K562 (cell line): ENCODE results near the gene DYRK1A. TPM values are rescaled to one million over a fixed set of nuclear protein-coding genes. Genes with fewer than 3 reads are reported as not detected.

Experiments
- ATAC-seq: fragments of 200-7000 bp; cut with Tn5 transposase; 3 replicates; pipeline ENCODE4 v1.9.1; 2020; ENCODE audit warnings: moderate library complexity
- BruUV-seq: library from RNA; stranded (reverse); fragments of 400-500 nt; replicated peaks from 2 replicates; lab custom pipeline; 2021; lab: Mats Ljungman, UMichigan
- CTCF ChIA-PET: fragments of 300-600 bp; formaldehyde crosslinking; extraction: SDS; loops from one replicate; lab custom pipeline; 2021; ENCODE audit warnings: low intra/inter-chr PET ratio; lab: Yijun Ruan, JAX
- POLR2A ChIA-PET: fragments of 300-600, 350-650 bp; sonication (Branson Sonifier 250); formaldehyde crosslinking; extraction: SDS; loops from one replicate; lab custom pipeline; 2021; ENCODE audit warnings: antibody characterized with exemption, inconsistent platforms; lab: Yijun Ruan, JAX
- DNase-seq, 4 experiments: peaks; one replicate each; pipeline versions ENCODE4 v3.0.0 to v3.0.0-alpha.2; 2011 to 2018; ENCODE audit warnings: low spot score in 3 of 4, mixed read lengths in 3 of 4; ENCODE audit errors: extremely low read depth in 1 of 4
- FAIRE-seq: peaks from 2 replicates; lab custom pipeline; 2011; peaks lifted over from hg19 to GRCh38; lab: Jason Lieb, UNC
- H2AFZ ChIP-seq: 2 replicates; pipeline ENCODE4 v1.6.0; 2011; ENCODE audit warnings: low read depth, low read length, control low read depth, inconsistent platforms
- H3K27ac ChIP-seq: fragments of 200-600 bp; 3 replicates; pipeline ENCODE4 v1.8.0; 2011; ENCODE audit warnings: low read depth, mild to moderate bottlenecking, control low read depth, inconsistent platforms, low read length, moderate library complexity, mixed read lengths; ENCODE audit errors: extremely low read depth
- H3K27me3 ChIP-seq, 2 experiments: fragments of 300-600 bp in 1 of 2; 2 replicates in 1 of 2; 3 replicates in 1 of 2; pipeline versions ENCODE4 v1.6.0 to v1.8.0; 2011; ENCODE audit warnings: inconsistent platforms in 2 of 2, low read length in 2 of 2, mild to moderate bottlenecking in 1 of 2, mixed read lengths in 1 of 2, moderate library complexity in 1 of 2; ENCODE audit not compliant: control insufficient read depth in 2 of 2, insufficient read depth in 2 of 2
- H3K36me3 ChIP-seq: fragments of 300-600 bp; 3 replicates; pipeline ENCODE4 v1.8.0; 2011; ENCODE audit warnings: mild to moderate bottlenecking, low read length, inconsistent platforms; ENCODE audit not compliant: control insufficient read depth, insufficient read depth
- H3K4me1 ChIP-seq, 2 experiments: fragments of 200-600 bp in 1 of 2; replicated peaks in 1 of 2; 2 replicates in 1 of 2; 3 replicates in 1 of 2; pipeline versions ENCODE4 v1.5.1 to v1.8.0; 2011; ENCODE audit warnings: inconsistent platforms in 2 of 2, low read length in 2 of 2, mild to moderate bottlenecking in 1 of 2, mixed read lengths in 1 of 2, moderate library complexity in 1 of 2; ENCODE audit not compliant: control insufficient read depth in 2 of 2, insufficient read depth in 2 of 2
- H3K4me2 ChIP-seq: 2 replicates; pipeline ENCODE4 v1.6.1; 2011; ENCODE audit warnings: low read length, control low read depth, inconsistent platforms, mixed read lengths; ENCODE audit not compliant: insufficient read depth
- H3K4me3 ChIP-seq: fragments of 200-600 bp; sonication (generic), shearing (Covaris generic); 2 replicates; pipeline ENCODE4 v1.5.1; 2016; ENCODE audit warnings: control low read depth, inconsistent platforms
- H3K79me2 ChIP-seq: fragments of 200-600 bp; 3 replicates; pipeline ENCODE4 v1.8.0; 2011; ENCODE audit warnings: low read length, inconsistent platforms; ENCODE audit not compliant: control insufficient read depth, insufficient read depth
- H3K9ac ChIP-seq, 2 experiments: 2 replicates each; pipeline versions ENCODE4 v1.6.0 to v1.6.1; 2011; ENCODE audit warnings: low read depth in 2 of 2, low read length in 2 of 2, control low read depth in 1 of 2, inconsistent platforms in 1 of 2, mild to moderate bottlenecking in 1 of 2, mixed read lengths in 1 of 2; ENCODE audit not compliant: insufficient read depth in 1 of 2
- H3K9me1 ChIP-seq: one replicate; pipeline ENCODE4 v1.6.0; 2011; ENCODE audit warnings: inconsistent platforms, mild to moderate bottlenecking, low read length, moderate library complexity; ENCODE audit not compliant: control insufficient read depth, insufficient read depth
- H3K9me3 ChIP-seq: replicated peaks from 2 replicates; pipeline ENCODE4 v1.5.1; 2011; ENCODE audit warnings: low read depth, low read length, inconsistent platforms; ENCODE audit not compliant: control insufficient read depth, insufficient read depth
- H4K20me1 ChIP-seq: replicated peaks from 2 replicates; pipeline ENCODE4 v1.6.1; 2011; ENCODE audit warnings: low read length, inconsistent platforms, mixed read lengths; ENCODE audit not compliant: control insufficient read depth, insufficient read depth
- BHLHE40 ChIP-seq: IDR thresholded peaks from 2 replicates; pipeline ENCODE4 v1.6.1; 2011; ENCODE audit warnings: low read length, improper control_type of control experiment
- BRCA1 ChIP-seq, 2 experiments: fragments of 450-650 bp in 1 of 2; sonication (generic) in 1 of 2; formaldehyde crosslinking in 1 of 2; IDR thresholded peaks; 2 replicates each; pipeline versions ENCODE4 v1.5.0 to v1.6.1; 2017 to 2020; ENCODE audit warnings: mild to moderate bottlenecking in 1 of 2, missing genetic modification reagents in 1 of 2
- C11orf30 ChIP-seq: fragments of 450-650 bp; IDR thresholded peaks from 2 replicates; pipeline ENCODE4 v1.6.1; 2016; ENCODE audit warnings: low read depth, mild to moderate bottlenecking
- JUNB ChIP-seq: fragments of 450-650 bp; formaldehyde crosslinking; conservative IDR thresholded peaks from 2 replicates; pipeline ENCODE4 v1.4.0; 2020; ENCODE audit warnings: mild to moderate bottlenecking
- MAFF ChIP-seq: IDR thresholded peaks from 2 replicates; pipeline ENCODE4 v1.6.1; 2012; ENCODE audit warnings: low read length, improper control_type of control experiment
- MEIS2 ChIP-seq: fragments of 450-650 bp; IDR thresholded peaks from 2 replicates; pipeline ENCODE4 v1.6.1; 2014; ENCODE audit warnings: mild to moderate bottlenecking; ENCODE audit not compliant: partially characterized antibody
- PTTG1 ChIP-seq: fragments of 450-650 bp; IDR thresholded peaks from 2 replicates; pipeline ENCODE4 v1.6.1; 2016; ENCODE audit warnings: low read depth, mild to moderate bottlenecking, missing genetic modification characterization, missing compliant biosample characterization
- SAFB2 ChIP-seq: fragments of 200-400 bp; formaldehyde crosslinking; IDR thresholded peaks from 2 replicates; pipeline ENCODE4 v1.6.1; 2018; ENCODE audit warnings: borderline replicate concordance, low read length, low read depth, moderate library complexity; ENCODE audit not compliant: severe bottlenecking
- U2AF1 ChIP-seq: fragments of 200-400 bp; formaldehyde crosslinking; optimal IDR thresholded peaks from 2 replicates; pipeline ENCODE3; 2017; ENCODE audit warnings: mild to moderate bottlenecking, low read depth, low read length, moderate library complexity
- ZNF316 ChIP-seq: fragments of 450-650 bp; IDR thresholded peaks from 2 replicates; pipeline ENCODE4 v1.6.1; 2016
- ZNF589 ChIP-seq: fragments of 200-800 bp; sonication (Bioruptor generic); IDR thresholded peaks from 2 replicates; pipeline ENCODE4 v1.6.1; 2016; ENCODE audit warnings: low read depth, missing genetic modification characterization, missing compliant biosample characterization
- WGBS: fragments of 100-300 bp; shearing (Covaris generic); methylation state at CpG from one replicate; pipeline ENCODE4 v1.1.6; 2016; ENCODE audit warnings: low coverage, mixed read lengths; ENCODE audit not compliant: insufficient coverage; ENCODE audit errors: missing lambda C conversion rate; 5-methylcytosine and 5-hydroxymethylcytosine counted together
- in situ Hi-C: fragments of 300-500 bp; cut with MboI; formaldehyde crosslinking; loops from 4 replicates; pipeline ENCODE4 v1.15.0; 2018; ENCODE audit warnings: inconsistent platforms, mixed read lengths
- intact Hi-C: fragments of 100-400 bp; cut with micrococcal nuclease; formaldehyde crosslinking; loops from 2 replicates; pipeline ENCODE4 v1.14.2; 2022
- polyA plus RNA-seq, 8 experiments: library from polyadenylated mRNA; depleted of rRNA in 4 of 8; stranded (reverse) in 5 of 8; unstranded in 3 of 8; fragments of >200 nt; fragmentation: Nextera tagmentation in 2 of 8; fragmentation: Illumina TruSeq in 1 of 8; extraction: Ambion mirVana in 2 of 8; extraction: Trizol in 1 of 8; gene quantifications; 2 replicates each; pipeline versions ENCODE4 v1.2.1 to v1.2.3, GENCODE V29; 2011 to 2014; ENCODE audit warnings: inconsistent platforms in 1 of 8, missing spikeins in 1 of 8
- total RNA-seq, 7 experiments: library from RNA; depleted of rRNA in 6 of 7; stranded (reverse); fragments of >200 nt in 6 of 7; fragmentation: Illumina TruSeq in 2 of 7; extraction: Trizol in 2 of 7; gene quantifications; 2 replicates each; pipeline versions ENCODE4 v1.2.1 to v1.2.3, GENCODE V29; 2011 to 2021; ENCODE audit warnings: low replicate concordance in 1 of 7
- TF ChIP-seq, protein P1 (sequence below): sonication (generic); IDR thresholded peaks from 2 replicates; pipeline ENCODE4 v1.6.1; 2016
- TF ChIP-seq, protein P2 (sequence below): fragments of 250-450 bp; sonication (Bioruptor Pico); IDR thresholded peaks from 2 replicates; pipeline ENCODE4 v1.6.1; 2021; ENCODE audit warnings: mild to moderate bottlenecking
- TF ChIP-seq, protein P3 (sequence below): fragments of 450-650 bp; IDR thresholded peaks from 2 replicates; pipeline ENCODE4 v1.6.1; 2016; ENCODE audit warnings: mild to moderate bottlenecking
- TF ChIP-seq, protein P4 (sequence below): fragments of 450-650 bp; IDR thresholded peaks from 2 replicates; pipeline ENCODE4 v1.6.1; 2016
- TF ChIP-seq, protein P5 (sequence below): fragments of 450-650 bp; formaldehyde crosslinking; conservative IDR thresholded peaks from 2 replicates; pipeline ENCODE4 v1.4.0; 2022; ENCODE audit warnings: mild to moderate bottlenecking, missing genetic modification characterization

The DYRK1A gene
- total and polyA plus RNA-seq, 9 of the 15 experiments (the other 6 are each of a cell fraction or from before 2014, with no cell fraction given): 3.7 to 64.8 (median 42.3) TPM

DNA sequence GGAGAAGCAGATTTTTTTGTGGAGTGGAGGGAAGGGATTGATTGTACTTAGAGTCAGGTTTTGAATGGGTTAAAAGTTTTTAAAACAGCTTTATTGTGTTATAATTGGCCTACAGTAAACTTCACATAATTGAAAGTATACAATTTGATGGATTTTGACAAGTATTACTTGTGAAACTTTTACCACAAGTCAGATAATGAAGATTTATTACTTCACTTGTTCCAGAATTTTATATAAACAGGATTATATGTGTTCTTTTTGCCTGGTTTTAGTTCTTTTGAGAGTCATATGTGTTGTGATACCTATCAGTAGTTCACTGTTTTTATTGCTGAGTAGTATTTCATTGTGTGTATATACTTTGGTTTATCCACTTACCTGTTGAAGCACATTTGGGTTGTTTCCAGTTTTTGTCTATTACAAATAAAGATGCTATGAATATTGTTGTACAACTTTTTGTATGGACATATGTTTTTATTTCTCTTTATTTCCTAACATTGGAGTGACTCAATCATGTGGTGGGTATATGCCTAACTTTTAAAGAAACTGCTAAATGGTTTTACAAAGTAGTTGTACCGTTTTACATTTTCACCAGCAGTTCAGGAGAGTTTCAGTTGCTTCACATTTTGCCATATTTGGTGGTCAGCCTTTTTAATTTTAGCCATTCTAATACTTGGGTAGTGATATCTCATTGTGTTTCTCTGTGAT lies 71.0 kb downstream of the DYRK1A start:
- no peak for ATAC-seq
- in situ Hi-C loops (no loop called here), intact Hi-C loops (loop anchor here (5.0 kb wide), 1 partner anchor 65 kb away; no protein-coding TSS in a partner anchor)
- H3K4me1 ChIP-seq: peaks cover 0 to 15% of the 10 kb centered on the region in 2 experiments; a peak in 3 of 5 replicates
- no peak overlapping the region for H2AFZ ChIP-seq
- no peak overlapping the region for H3K27ac ChIP-seq
- BruUV-seq: no TSS peak
- H3K4me2 ChIP-seq: no peak overlapping the region
- no peak overlapping the region for H3K4me3 ChIP-seq
- peaks cover 97% of the 10 kb centered on the region for H3K79me2 ChIP-seq
- H4K20me1 ChIP-seq: peaks cover 22% of the 10 kb centered on the region
- 71% methylated on average over 1 of the region's 1 CpG for WGBS
- H3K36me3 ChIP-seq: peaks cover 6% of the 10 kb centered on the region; the same call in 2 of the 3 replicates
- POLR2A ChIA-PET: no interaction called here
- CTCF ChIA-PET: no interaction called here
- no peak overlapping the region for H3K9ac ChIP-seq
- DNase-seq: no peak
- FAIRE-seq: no peak
- no peaks in the 10 kb centered on the region for H3K9me3 ChIP-seq
- H3K9me1 ChIP-seq: no peaks in the 10 kb centered on the region
- H3K27me3 ChIP-seq: no peaks in the 10 kb centered on the region
- no peak for TF ChIP-seq U2AF1
- no peak for TF ChIP-seq ZNF589 (CRISPR knock-in tag)
- no peak for TF ChIP-seq BHLHE40
- TF ChIP-seq, protein P1, sequence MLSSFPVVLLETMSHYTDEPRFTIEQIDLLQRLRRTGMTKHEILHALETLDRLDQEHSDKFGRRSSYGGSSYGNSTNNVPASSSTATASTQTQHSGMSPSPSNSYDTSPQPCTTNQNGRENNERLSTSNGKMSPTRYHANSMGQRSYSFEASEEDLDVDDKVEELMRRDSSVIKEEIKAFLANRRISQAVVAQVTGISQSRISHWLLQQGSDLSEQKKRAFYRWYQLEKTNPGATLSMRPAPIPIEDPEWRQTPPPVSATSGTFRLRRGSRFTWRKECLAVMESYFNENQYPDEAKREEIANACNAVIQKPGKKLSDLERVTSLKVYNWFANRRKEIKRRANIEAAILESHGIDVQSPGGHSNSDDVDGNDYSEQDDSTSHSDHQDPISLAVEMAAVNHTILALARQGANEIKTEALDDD: no peak
- TF ChIP-seq SAFB2: no peak
- TF ChIP-seq, protein P2, sequence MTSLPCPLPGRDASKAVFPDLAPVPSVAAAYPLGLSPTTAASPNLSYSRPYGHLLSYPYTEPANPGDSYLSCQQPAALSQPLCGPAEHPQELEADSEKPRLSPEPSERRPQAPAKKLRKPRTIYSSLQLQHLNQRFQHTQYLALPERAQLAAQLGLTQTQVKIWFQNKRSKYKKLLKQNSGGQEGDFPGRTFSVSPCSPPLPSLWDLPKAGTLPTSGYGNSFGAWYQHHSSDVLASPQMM (CRISPR knock-in tag): no peak
- TF ChIP-seq ZNF316: peak; percentile 48; the same call in 1 of the 2 replicates
- TF ChIP-seq BRCA1 (IDR thresholded peaks at IDR 0.05): no peak
- TF ChIP-seq BRCA1 (CRISPR knock-in tag; IDR thresholded peaks at IDR 0.05): no peak
- TF ChIP-seq JUNB (CRISPR knock-in tag): no peak
- TF ChIP-seq, protein P3, sequence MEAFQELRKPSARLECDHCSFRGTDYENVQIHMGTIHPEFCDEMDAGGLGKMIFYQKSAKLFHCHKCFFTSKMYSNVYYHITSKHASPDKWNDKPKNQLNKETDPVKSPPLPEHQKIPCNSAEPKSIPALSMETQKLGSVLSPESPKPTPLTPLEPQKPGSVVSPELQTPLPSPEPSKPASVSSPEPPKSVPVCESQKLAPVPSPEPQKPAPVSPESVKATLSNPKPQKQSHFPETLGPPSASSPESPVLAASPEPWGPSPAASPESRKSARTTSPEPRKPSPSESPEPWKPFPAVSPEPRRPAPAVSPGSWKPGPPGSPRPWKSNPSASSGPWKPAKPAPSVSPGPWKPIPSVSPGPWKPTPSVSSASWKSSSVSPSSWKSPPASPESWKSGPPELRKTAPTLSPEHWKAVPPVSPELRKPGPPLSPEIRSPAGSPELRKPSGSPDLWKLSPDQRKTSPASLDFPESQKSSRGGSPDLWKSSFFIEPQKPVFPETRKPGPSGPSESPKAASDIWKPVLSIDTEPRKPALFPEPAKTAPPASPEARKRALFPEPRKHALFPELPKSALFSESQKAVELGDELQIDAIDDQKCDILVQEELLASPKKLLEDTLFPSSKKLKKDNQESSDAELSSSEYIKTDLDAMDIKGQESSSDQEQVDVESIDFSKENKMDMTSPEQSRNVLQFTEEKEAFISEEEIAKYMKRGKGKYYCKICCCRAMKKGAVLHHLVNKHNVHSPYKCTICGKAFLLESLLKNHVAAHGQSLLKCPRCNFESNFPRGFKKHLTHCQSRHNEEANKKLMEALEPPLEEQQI: no peak
- TF ChIP-seq, protein P4, sequence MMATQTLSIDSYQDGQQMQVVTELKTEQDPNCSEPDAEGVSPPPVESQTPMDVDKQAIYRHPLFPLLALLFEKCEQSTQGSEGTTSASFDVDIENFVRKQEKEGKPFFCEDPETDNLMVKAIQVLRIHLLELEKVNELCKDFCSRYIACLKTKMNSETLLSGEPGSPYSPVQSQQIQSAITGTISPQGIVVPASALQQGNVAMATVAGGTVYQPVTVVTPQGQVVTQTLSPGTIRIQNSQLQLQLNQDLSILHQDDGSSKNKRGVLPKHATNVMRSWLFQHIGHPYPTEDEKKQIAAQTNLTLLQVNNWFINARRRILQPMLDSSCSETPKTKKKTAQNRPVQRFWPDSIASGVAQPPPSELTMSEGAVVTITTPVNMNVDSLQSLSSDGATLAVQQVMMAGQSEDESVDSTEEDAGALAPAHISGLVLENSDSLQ: peak; percentile 32; the same call in 1 of the 2 replicates
- TF ChIP-seq, protein P5, sequence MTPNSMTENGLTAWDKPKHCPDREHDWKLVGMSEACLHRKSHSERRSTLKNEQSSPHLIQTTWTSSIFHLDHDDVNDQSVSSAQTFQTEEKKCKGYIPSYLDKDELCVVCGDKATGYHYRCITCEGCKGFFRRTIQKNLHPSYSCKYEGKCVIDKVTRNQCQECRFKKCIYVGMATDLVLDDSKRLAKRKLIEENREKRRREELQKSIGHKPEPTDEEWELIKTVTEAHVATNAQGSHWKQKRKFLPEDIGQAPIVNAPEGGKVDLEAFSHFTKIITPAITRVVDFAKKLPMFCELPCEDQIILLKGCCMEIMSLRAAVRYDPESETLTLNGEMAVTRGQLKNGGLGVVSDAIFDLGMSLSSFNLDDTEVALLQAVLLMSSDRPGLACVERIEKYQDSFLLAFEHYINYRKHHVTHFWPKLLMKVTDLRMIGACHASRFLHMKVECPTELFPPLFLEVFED: no peak
- TF ChIP-seq MEIS2: peak; percentile 61
- TF ChIP-seq MAFF: no peak
- no peak for TF ChIP-seq PTTG1
- TF ChIP-seq C11orf30: peak; percentile 37; the same call in 1 of the 2 replicates
